Adipocyte (in vitro differentiated cells): ENCODE results near the gene SOWAHD.
A peak's percentile ranks its signal among the peaks of the same experiment; 100 is the strongest.

Experiments used
- DNase-seq: peaks from one replicate; pipeline ENCODE4 v3.0.0-alpha.2; 2015; ENCODE audit warnings: low read depth
- H3K27me3 ChIP-seq: replicated peaks from 2 replicates; pipeline ENCODE4 v1.7.0; 2013; ENCODE audit warnings: mild to moderate bottlenecking, low read length, moderate library complexity; ENCODE audit not compliant: control insufficient read depth, insufficient read depth
- H3K36me3 ChIP-seq: 2 replicates; pipeline ENCODE4 v1.7.0; 2013; ENCODE audit warnings: low read length, mild to moderate bottlenecking, moderate library complexity; ENCODE audit not compliant: control insufficient read depth, insufficient read depth, severe bottlenecking
- H3K4me1 ChIP-seq: 2 replicates; pipeline ENCODE4 v1.7.0; 2013; ENCODE audit warnings: mild to moderate bottlenecking, low read length, moderate library complexity; ENCODE audit not compliant: control insufficient read depth, insufficient read depth
- H3K4me3 ChIP-seq: 2 replicates; pipeline ENCODE4 v1.7.0; 2013; ENCODE audit warnings: mild to moderate bottlenecking, low read length, moderate library complexity
- H3K9ac ChIP-seq: 2 replicates; pipeline ENCODE4 v1.7.0; 2013; ENCODE audit warnings: mild to moderate bottlenecking, low read length, moderate library complexity
- H3K9me3 ChIP-seq: 2 replicates; pipeline ENCODE4 v1.7.0; 2013; ENCODE audit warnings: mild to moderate bottlenecking, low read length, moderate library complexity; ENCODE audit not compliant: control insufficient read depth

SOWAHD gene, protein sequence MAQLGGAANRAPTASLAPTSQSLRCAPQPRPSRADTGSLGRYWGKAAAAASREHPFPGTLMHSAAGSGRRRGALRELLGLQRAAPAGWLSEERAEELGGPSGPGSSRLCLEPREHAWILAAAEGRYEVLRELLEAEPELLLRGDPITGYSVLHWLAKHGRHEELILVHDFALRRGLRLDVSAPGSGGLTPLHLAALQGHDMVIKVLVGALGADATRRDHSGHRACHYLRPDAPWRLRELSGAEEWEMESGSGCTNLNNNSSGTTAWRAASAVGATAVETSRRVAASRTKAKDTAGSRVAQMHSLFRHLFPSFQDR

DNA sequence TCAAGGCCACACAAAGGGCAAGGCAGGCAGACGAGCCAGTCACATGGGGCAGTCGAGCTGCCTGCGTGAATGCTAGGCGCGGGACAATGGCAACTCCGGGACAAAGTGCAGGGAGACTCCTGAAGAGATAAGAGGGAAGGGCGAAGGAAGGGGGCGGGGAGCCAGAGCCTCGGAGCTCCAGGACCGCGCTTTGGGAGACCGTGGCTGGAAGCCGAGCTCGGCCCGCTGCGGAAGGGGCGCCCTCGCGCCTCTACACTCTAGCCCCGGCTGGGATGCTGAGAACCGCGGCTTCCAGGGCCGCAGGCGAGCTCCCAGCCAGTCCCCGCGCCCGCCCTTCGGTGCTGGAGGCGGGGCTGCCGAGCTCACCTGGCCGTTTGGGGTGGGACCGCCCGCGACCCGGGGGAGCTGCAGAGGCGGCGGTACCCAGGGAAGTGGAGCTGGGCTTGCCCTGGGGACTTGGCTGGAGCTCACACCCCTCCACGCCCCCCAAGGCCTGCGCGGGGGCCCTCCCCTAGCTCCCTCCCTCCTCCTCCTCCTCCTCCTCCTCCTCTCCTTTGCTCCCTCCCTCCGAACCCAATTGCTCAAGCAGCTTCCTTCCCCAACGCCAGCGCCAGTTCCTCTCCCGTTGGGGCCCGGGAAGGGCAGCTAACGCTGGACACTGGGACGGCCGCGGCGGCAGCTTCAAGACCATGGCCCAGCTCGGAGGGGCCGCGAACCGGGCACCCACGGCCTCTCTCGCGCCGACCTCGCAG is at the start of gene SOWAHD:
Gene SOWAHD (plus strand): TSS at position 610 of the 752 bp plus-strand sequence. CDS start 80 bp downstream, at position 690.
- H3K27me3 ChIP-seq, result peaks cover 12% of the 10 kb centered on the region

DNA sequence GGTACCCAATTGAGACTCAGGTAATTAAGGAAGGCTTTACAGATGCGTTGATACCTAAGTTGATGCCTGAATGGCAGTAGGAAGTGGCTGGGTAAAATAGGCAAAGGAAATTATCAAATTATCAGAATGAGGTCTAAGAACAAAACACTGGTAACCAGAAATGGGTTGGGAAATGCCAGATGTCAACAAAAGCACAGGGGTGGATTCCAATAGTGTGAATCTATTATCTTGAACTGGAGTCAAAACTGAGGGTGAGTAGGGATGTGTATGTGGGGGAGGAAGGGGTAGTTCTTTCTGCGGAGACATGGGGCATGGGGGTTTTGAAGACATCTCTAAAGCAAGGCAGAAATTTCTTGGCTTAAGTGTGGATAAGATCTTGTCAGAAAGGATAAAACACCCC is 49.5 kb upstream of the SOWAHD start:
- H3K4me3 ChIP-seq, result no peak overlapping the region
- no peaks in the 10 kb centered on the region for H3K36me3 ChIP-seq
- peak; percentile 40 for DNase-seq
- H3K27me3 ChIP-seq, result peaks cover 7% of the 10 kb centered on the region
- H3K4me1 ChIP-seq, result peaks cover 4% of the 10 kb centered on the region
- no peaks in the 10 kb centered on the region for H3K9me3 ChIP-seq
- H3K9ac ChIP-seq, result no peak overlapping the region

More for the DNA sequence above, at the start of gene SOWAHD:
- peak; percentile 66 for DNase-seq
- Histone ChIP-seq H3K36me3 (no peaks in the 10 kb centered on the region), H3K4me1 (no peaks in the 10 kb centered on the region), H3K4me3 (peak within 1 kb of the TSS; percentile 68), H3K9me3 (no peaks in the 10 kb centered on the region), H3K9ac (no peak within 1 kb of the TSS)

DNA sequence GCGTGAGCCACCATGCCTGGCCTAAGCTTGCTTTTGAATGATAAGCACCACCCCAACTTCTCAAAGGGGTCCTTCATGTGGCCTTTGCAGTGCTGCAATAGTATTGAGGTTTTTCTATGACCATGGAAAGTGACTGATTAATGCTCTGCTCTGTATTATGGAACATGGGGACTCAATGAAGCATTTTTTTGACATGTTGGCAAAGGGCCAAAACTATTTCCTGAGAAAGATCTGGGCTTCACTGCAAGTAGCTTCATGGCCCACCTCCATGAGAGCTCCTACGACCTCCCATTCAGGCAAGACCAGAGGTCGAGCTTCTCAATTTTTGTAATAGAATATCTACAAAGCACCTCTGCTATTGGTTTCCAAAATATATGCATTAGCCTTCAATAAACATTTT is 48.8 kb upstream of the SOWAHD start:
- no peak overlapping the region for H3K9ac ChIP-seq

DNA sequence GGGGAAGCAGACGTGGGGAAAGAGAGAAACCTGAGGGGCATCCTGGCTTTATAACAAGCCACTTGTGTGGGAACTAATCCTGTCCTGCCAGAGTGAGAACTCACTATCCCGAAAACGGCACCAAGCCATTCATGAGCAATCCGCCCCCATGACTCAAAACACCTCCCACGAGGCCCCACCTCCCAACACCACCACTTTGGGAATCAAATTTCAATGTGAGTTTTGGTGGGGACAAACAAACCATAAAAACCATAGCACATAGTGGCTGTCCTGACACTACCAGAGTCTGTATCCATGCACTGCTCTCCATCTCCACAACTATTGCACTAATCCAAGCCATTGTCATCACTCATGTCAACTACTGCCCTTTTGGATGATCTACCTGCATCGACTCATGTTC is 36.9 kb upstream of the SOWAHD start:
- no peak overlapping the region for H3K9ac ChIP-seq
- DNase-seq, result no peak
- no peaks in the 10 kb centered on the region for H3K36me3 ChIP-seq

More for the DNA sequence above, 48.8 kb upstream of the SOWAHD start:
- peaks cover 4% of the 10 kb centered on the region for H3K4me1 ChIP-seq
- no peak for DNase-seq
- no peak overlapping the region for H3K4me3 ChIP-seq
- peaks cover 7% of the 10 kb centered on the region for H3K27me3 ChIP-seq
- no peaks in the 10 kb centered on the region for H3K9me3 ChIP-seq
- no peaks in the 10 kb centered on the region for H3K36me3 ChIP-seq

DNA sequence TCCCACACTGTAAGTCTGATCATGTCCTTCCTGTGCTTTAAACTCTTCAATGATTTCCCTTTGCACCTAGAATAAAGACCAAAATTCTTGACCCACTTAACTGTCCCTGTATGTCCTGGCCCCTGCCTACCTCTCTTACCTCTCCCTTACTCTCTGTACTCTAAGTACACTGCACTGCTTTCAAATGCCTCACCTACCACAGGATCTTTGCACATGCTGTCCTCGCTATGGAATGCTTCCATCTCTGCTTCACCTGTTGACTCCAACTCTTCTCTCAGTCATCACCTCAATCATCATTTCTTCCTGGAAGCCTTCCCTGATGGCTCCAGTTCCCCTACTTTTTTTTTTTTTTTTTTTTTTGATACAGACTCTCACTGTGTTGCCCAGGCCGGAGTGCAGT is 36.5 kb upstream of the SOWAHD start:
- H3K36me3 ChIP-seq, result no peaks in the 10 kb centered on the region
- H3K4me1 ChIP-seq, result no peaks in the 10 kb centered on the region
- H3K9me3 ChIP-seq, result peaks cover 8% of the 10 kb centered on the region
- no peak overlapping the region for H3K9ac ChIP-seq
- no peaks in the 10 kb centered on the region for H3K27me3 ChIP-seq
- H3K4me3 ChIP-seq, result no peak overlapping the region
- no peak for DNase-seq

More for the DNA sequence above, 36.9 kb upstream of the SOWAHD start:
- Histone ChIP-seq H3K9me3 (peaks cover 8% of the 10 kb centered on the region), H3K27me3 (no peaks in the 10 kb centered on the region), H3K4me3 (no peak overlapping the region), H3K4me1 (no peaks in the 10 kb centered on the region)

DNA sequence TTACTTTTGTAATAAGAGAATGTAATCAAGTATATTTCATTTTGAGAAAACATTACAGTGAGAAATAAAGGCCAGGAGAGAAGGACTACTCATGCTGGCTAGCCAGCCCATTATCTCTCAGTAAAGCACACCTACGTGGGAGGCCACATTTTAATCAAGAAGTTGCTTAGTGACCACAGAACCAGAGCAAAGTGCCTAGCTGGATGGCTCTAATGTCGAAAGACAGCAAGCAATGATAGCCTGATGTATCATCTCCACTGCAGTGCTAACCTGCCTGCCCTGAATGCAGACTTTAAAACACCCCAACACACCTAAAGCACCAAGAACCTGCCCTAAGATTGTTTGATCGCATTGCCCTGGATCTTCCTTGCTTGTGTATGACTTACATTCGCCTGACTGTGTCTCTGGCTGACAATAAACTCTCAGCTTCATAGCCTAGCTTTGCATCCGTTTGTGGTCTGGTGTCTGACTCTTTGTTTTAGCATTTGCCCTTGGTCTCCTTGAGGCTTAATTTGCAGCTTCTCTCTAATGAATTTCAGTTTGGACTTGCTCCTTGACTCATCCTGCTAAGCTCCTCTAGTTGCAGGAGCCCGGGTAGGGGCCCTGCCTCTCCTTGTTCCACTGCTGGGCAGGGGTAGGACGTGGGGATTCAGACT is 31.4 kb upstream of the SOWAHD start:
- no peaks in the 10 kb centered on the region for H3K4me1 ChIP-seq
- H3K4me3 ChIP-seq, result no peak overlapping the region
- H3K36me3 ChIP-seq, result no peaks in the 10 kb centered on the region
- H3K9me3 ChIP-seq, result no peaks in the 10 kb centered on the region
- peaks cover 19% of the 10 kb centered on the region for H3K27me3 ChIP-seq
- DNase-seq, result no peak
- no peak overlapping the region for H3K9ac ChIP-seq

DNA sequence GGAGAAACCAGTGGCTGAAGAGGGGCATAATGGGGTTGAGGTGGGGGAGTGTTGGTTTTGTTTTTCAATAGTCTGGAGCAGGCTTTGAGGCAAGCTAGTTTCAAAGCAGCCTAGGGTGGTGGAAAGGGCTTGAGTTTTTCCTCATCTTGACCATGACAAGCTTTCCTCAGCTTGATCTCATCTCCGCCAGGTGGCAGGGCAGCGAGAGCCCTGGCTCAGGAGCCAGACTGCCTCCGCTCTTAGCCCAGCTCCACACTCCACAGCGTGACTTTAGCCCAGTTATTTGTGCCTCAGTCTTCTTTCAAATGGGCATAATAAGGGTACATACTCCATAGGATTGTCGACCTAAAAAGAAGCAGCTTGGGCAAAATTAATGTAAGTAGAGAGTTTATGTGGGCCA is 29.9 kb upstream of the SOWAHD start:
- no peak overlapping the region for H3K9ac ChIP-seq
- no peaks in the 10 kb centered on the region for H3K4me1 ChIP-seq
- no peaks in the 10 kb centered on the region for H3K9me3 ChIP-seq
- no peak for DNase-seq
- peaks cover 19% of the 10 kb centered on the region for H3K27me3 ChIP-seq
- no peak overlapping the region for H3K4me3 ChIP-seq
- H3K36me3 ChIP-seq, result no peaks in the 10 kb centered on the region

DNA sequence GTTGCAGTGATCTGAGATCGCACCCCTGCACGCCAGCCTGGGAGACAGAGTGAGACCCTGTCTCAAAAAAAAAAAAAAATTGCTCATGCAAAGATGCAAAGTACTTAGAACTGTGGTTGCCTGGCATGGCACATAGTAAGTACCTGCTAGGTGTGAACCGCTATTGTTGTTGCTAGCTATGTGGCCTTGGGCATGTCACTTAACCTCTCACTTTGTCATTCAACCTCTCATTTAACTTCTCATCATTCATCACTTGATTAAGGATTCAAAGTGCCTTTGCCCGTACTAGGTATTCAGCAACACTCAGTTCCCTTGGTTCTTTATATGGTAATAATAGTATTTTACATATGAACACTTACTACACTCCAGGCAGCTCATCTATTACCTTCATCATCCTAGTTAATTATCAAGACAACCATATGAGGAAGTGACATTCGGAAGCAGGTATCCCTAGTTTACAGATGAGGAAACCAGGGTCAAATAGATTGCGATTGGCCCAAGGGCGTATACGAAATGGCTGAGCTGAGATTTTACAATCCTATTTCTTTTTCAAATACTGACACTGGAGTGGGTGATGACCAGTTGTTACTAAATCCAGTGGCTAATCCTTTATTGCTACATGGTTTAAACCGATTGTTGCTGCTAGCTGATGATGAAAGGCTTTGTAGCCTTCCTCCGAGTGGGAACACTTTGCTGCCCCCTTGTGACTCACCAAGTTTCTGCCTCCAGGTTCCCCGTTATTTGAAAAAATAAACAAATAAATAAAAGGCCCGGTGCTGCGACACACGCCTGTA is 28.8 kb upstream of the SOWAHD start:
- H3K4me1 ChIP-seq, result no peaks in the 10 kb centered on the region
- no peak overlapping the region for H3K9ac ChIP-seq
- H3K4me3 ChIP-seq, result no peak overlapping the region
- peak; percentile 86 for DNase-seq
- peaks cover 20% of the 10 kb centered on the region for H3K27me3 ChIP-seq
- no peaks in the 10 kb centered on the region for H3K9me3 ChIP-seq
- H3K36me3 ChIP-seq, result no peaks in the 10 kb centered on the region

DNA sequence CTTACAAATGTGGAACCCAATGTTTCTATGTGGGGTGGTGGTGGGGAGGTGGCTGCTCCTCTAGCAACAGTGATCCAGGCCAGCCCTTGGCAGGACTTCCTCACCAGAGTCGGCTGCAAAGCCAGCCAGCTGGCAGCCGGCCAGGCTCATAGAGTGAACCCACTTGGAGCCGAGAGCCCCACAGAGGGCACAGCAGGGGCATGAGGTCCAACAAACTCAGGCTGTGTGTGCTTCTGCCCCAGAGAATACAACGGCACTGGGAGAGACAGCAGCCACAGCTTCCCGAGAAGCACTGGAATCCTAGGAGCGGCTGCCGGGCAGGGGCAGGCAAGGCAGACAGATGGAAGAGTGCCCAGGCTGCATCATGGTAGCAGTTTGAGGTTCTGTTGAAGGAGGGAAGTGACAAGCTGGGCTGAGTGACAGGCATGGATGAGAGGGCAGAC is 23.5 kb upstream of the SOWAHD start:
- Histone ChIP-seq H3K36me3 (no peaks in the 10 kb centered on the region), H3K4me1 (peaks cover 4% of the 10 kb centered on the region), H3K27me3 (peaks cover 33% of the 10 kb centered on the region), H3K9me3 (no peaks in the 10 kb centered on the region), H3K9ac (no peak overlapping the region), H3K4me3 (no peak overlapping the region)
- DNase-seq, result no peak

DNA sequence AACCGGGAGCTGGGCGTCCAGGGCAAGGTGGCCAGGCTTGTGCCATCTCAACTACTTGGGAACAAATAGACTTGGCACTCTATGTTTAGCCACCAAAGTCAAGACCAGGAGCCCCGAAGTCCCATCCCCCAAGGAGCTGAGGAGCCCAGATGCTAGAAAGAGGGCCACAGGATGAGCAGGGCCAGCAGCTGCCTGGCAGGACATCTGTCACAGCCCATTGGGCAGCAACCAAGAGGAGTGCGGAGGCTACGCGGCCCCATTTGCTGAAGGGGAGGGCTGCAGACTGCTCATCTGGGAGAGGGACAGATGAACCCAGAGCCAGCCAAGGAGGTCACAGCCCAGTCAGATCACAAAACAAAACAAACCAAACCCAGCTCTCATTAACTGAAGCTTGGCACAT is 22.9 kb upstream of the SOWAHD start:
- H3K9me3 ChIP-seq, result no peaks in the 10 kb centered on the region
- H3K4me3 ChIP-seq, result no peak overlapping the region
- H3K27me3 ChIP-seq, result peaks cover 33% of the 10 kb centered on the region
- peaks cover 4% of the 10 kb centered on the region for H3K4me1 ChIP-seq
- no peak overlapping the region for H3K9ac ChIP-seq
- no peak for DNase-seq
- no peaks in the 10 kb centered on the region for H3K36me3 ChIP-seq
